HG03045 (cell line): ENCODE data around the gene LGR6.

ENCODE experiments used
- ATAC-seq: cut with Tn5 transposase; IDR thresholded peaks from one replicate; pipeline ENCODE4 v1.9.1; 2021; ENCODE audit warnings: mild to moderate bottlenecking, moderate library complexity; ENCODE audit not compliant: unreplicated experiment

LGR6 gene

GRCh38 chr1:202365092-202365815, 171.7 kb downstream of the LGR6 start:
- no peak for ATAC-seq

- no peak for ATAC-seq
Observed at GRCh38 chr1:202367271-202367670, 173.7 kb downstream of the LGR6 start.
